Measurements from ENCODE around the gene SNX7.

Gene SNX7

GRCh38 chr1:98661544-98662355, at the start of gene SNX7:
Gene SNX7, plus strand, starts transcription at chr1:98661721. Its CDS starts 11 bp downstream, at chr1:98661732.
- peak; percentile 88 for DNase-seq (ENCODE audit: low read depth, low spot score)

GRCh38 chr1:98637316-98637715, 24.2 kb upstream of the SNX7 start:
- DNase-seq (ENCODE audit: low read depth, low spot score): no peak

GRCh38 chr1:98638185-98638584, 23.3 kb upstream of the SNX7 start:
- no peak for DNase-seq (ENCODE audit: low read depth, low spot score)

- no peak for DNase-seq (ENCODE audit: low read depth, low spot score)
These were observed 17.0 kb upstream of the SNX7 start for GRCh38 chr1:98644510-98644909.

- no peak for DNase-seq (ENCODE audit: low read depth, low spot score)
These were observed 10.3 kb upstream of the SNX7 start for GRCh38 chr1:98651116-98651632.

- no peak for DNase-seq (ENCODE audit: low read depth, low spot score)
These were observed 8.4 kb upstream of the SNX7 start for GRCh38 chr1:98653123-98653522.

GRCh38 chr1:98659879-98660278, 1.6 kb upstream of the SNX7 start:
- DNase-seq (ENCODE audit: low read depth, low spot score): no peak

GRCh38 chr1:98660940-98661543, 479 bp upstream of the SNX7 start:
- no peak for DNase-seq (ENCODE audit: low read depth, low spot score)

GRCh38 chr1:98662356-98662670, 792 bp downstream of the SNX7 start:
- DNase-seq (ENCODE audit: low read depth, low spot score): no peak

- no peak for DNase-seq (ENCODE audit: low read depth, low spot score)
These were observed 7.2 kb downstream of the SNX7 start for GRCh38 chr1:98668733-98669132.

GRCh38 chr1:98669355-98670296, 8.1 kb downstream of the SNX7 start:
- no peak for DNase-seq (ENCODE audit: low read depth, low spot score)

- no peak for DNase-seq (ENCODE audit: low read depth, low spot score)
These were observed 10.7 kb downstream of the SNX7 start for GRCh38 chr1:98672189-98672588.

- DNase-seq (ENCODE audit: low read depth, low spot score): no peak
These were observed 12.7 kb downstream of the SNX7 start for GRCh38 chr1:98674075-98674781.

GRCh38 chr1:98675282-98675681, 13.8 kb downstream of the SNX7 start:
- DNase-seq (ENCODE audit: low read depth, low spot score): no peak

GRCh38 chr1:98677288-98677687, 15.8 kb downstream of the SNX7 start:
- DNase-seq (ENCODE audit: low read depth, low spot score): no peak

- no peak for DNase-seq (ENCODE audit: low read depth, low spot score)
These were observed 20.3 kb downstream of the SNX7 start for GRCh38 chr1:98681812-98682211.

GRCh38 chr1:98688110-98688739, 26.7 kb downstream of the SNX7 start:
- no peak for DNase-seq (ENCODE audit: low read depth, low spot score)

- no peak for DNase-seq (ENCODE audit: low read depth, low spot score)
These were observed 29.1 kb downstream of the SNX7 start for GRCh38 chr1:98690576-98690975.

- no peak for DNase-seq (ENCODE audit: low read depth, low spot score)
These were observed 31.0 kb downstream of the SNX7 start for GRCh38 chr1:98692482-98692881.

GRCh38 chr1:98693385-98693784, 31.9 kb downstream of the SNX7 start:
- DNase-seq (ENCODE audit: low read depth, low spot score): no peak

GRCh38 chr1:98696077-98696476, 34.6 kb downstream of the SNX7 start:
- no peak for DNase-seq (ENCODE audit: low read depth, low spot score)

All from ELF-1 (cell line).